Motor neuron (in vitro differentiated cells): ENCODE results near the gene TAF5L. TPM values are rescaled to one million over a fixed set of nuclear protein-coding genes. Genes with fewer than 3 reads are reported as not detected.
"Not testable (repeated sequence)": the region's sequence is repeated elsewhere in the genome, so short reads cannot be mapped to it uniquely, and the experiment has no call there.

Experiments used
- ATAC-seq, 8 experiments: fragments of 200-7000 bp; cut with Tn5 transposase; replicated peaks in 6 of 8; 2 replicates each; pipeline ENCODE4 v1.8.0; 2021; ENCODE audit warnings: mild to moderate bottlenecking in 8 of 8, moderate library complexity in 8 of 8
- H3K27ac ChIP-seq, 2 donors: fragments of 250-450 bp; sonication (Bioruptor Pico); 2 replicates each; pipeline ENCODE4 v1.9.0; 2021; ENCODE audit warnings: antibody characterized with exemption in 2 of 2, mild to moderate bottlenecking in 2 of 2, moderate library complexity in 1 of 2
- H3K4me1 ChIP-seq, 2 donors: fragments of 250-450 bp; sonication (Bioruptor Pico); replicated peaks in 1 of 2; 2 replicates each; pipeline ENCODE4 v1.6.1; 2021; ENCODE audit warnings: antibody characterized with exemption in 2 of 2, mild to moderate bottlenecking in 2 of 2, moderate library complexity in 1 of 2
- H3K4me3 ChIP-seq, 5 donors: fragments of 250-450 bp; sonication (Bioruptor Pico); 2 replicates each; pipeline ENCODE4 v1.9.0; 2021; ENCODE audit warnings: antibody characterized with exemption in 5 of 5, mild to moderate bottlenecking in 5 of 5, moderate library complexity in 4 of 5
- WGBS, 10 experiments: fragments of 450-650 bp; shearing (Covaris generic); methylation state at CpG; one replicate each; pipeline ENCODE4 v1.0.0; 2022; 5-methylcytosine and 5-hydroxymethylcytosine counted together
- in situ Hi-C, 9 experiments: fragments of 400-800 bp; cut with MboI; loops; one replicate each; pipeline ENCODE4 v1.15.0; 2021; ENCODE audit warnings: low sequenced_read_pairs in 9 of 9, low pct_unique_long_range_greater_than_20kb in 2 of 9; ENCODE audit not compliant: unreplicated experiment in 9 of 9
- total RNA-seq, 8 experiments: library from RNA; unstranded; fragments of 300-600 nt; gene quantifications; 2 replicates each; pipeline versions ENCODE4 v1.2.3 to v1.2.4, GENCODE V29; 2022

The TAF5L gene
- total RNA-seq, 8 experiments from 2014 or later, result 12.2 to 34.3 (median 17.9) TPM

DNA sequence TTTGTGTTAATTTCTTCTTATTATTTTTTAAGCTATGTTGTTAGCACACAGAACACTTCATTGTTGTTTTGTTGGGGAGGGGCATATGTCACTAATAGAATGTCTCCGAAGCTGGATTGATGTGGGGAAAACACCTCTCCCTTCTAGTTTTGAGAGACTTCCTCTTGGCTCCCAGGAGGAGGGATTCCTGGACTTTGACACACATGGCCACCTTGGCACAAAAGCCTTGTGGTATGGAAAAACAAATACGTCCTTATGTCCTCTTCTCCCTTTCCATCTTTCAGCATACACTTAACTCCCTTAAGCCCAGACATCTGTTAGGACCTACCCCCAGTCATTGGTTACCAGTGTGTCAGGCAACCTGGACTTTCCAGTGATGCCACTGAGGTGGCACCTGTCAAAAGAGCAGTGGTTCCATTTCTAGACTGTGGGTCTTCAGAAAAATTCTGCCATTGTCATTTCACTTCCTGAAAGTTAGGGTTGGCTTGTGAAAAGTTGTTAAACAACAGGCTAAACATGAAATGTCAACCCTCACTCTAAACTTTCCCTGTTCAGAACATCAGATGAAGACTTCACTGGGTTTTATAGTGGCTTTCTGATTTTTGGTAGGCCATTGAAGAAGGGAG lies 54.9 kb downstream of the TAF5L start:
- Histone ChIP-seq H3K4me3 (no peak overlapping the region), H3K27ac (no peak overlapping the region), H3K4me1 (no peaks in the 10 kb centered on the region)
- ATAC-seq, result no peak
- in situ Hi-C loops, result no loop called here
- WGBS, 10 experiments, result 0 to 83% (median 67%) methylated on average over 1 to 2 of the region's 2 CpGs; no CpG with 5 or more reads in 3 of the 10 experiments

DNA sequence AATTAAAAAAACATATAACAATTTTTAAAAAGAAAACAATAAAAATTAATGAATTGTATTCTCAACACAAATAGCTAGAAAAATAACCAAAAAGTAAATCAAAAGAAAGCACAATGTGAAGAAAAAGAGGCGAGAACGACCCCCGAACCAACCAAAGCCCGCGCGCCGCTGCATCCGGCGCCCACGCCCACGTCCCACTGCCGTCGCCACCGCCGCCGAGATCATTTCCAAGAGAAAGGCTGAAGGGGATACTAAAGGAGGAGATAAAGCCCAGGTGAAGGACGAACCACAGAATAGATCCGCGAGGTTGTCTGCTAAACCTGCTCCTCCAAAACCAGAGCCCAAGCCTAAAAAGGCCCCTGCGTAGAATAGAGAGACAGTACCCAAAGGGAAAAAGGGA lies 55.6 kb downstream of the TAF5L start:
- in situ Hi-C loops, result no loop called here
- no peak overlapping the region for H3K4me3 ChIP-seq
- no peaks in the 10 kb centered on the region for H3K4me1 ChIP-seq
- 27 to 94% (median 88%) methylated on average over 5 to 20 of the region's 20 CpGs; no CpG with 5 or more reads in 2 of the 10 experiments for WGBS, 10 experiments
- H3K27ac ChIP-seq, result no peak overlapping the region
- no peak for ATAC-seq

GRCh38 chr1:229567109-229567868 lies 58.6 kb downstream of the TAF5L start:
- in situ Hi-C loops, result no loop called here
- Histone ChIP-seq H3K4me3 (no peak overlapping the region), H3K27ac (no peak overlapping the region), H3K4me1 (no peaks in the 10 kb centered on the region)
- ATAC-seq, result no peak
- WGBS, 10 experiments, result 71 to 94% (median 86%) methylated on average over 2 to 13 of the region's 13 CpGs

GRCh38 chr1:229563701-229564100 lies 62.2 kb downstream of the TAF5L start:
- Histone ChIP-seq H3K27ac (no peak overlapping the region), H3K4me3 (no peak overlapping the region), H3K4me1 (peaks cover 3 to 4% of the 10 kb centered on the region in 2 donors)
- ATAC-seq, result no peak
- 47 to 100% (median 75%) methylated on average over 1 to 5 of the region's 5 CpGs for WGBS, 10 experiments
- in situ Hi-C loops, result no loop called here

DNA sequence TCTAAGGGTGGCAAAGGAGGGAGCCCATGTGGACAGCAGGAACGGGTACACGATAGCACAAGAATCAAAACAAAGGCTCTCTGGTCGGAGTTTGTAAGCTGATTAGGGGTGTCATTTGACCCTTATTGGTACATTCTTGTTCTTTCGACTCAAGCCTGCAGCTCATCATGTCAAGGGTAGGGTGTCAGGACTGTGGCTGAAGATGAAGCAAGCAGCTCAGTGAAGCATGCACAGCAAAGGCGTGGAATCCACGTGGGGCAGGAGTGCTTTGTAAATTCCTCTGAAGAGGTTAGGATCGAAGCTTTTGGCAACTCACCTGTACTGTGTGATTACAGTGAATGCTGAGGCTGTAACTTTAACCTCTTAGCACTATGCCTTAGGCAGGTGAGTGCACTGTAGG lies 62.7 kb downstream of the TAF5L start:
- 0 to 69% (median 50%) methylated on average over 1 to 7 of the region's 7 CpGs; no CpG with 5 or more reads in 2 of the 10 experiments for WGBS, 10 experiments
- Histone ChIP-seq H3K4me3 (no peak overlapping the region), H3K27ac (no peak overlapping the region), H3K4me1 (peaks cover 3 to 4% of the 10 kb centered on the region in 2 donors)
- in situ Hi-C loops, result no loop called here
- ATAC-seq, result no peak

- Histone ChIP-seq H3K4me1 (peaks cover 3 to 4% of the 10 kb centered on the region in 2 donors), H3K4me3 (no peak overlapping the region), H3K27ac (no peak overlapping the region)
- ATAC-seq, result no peak
- in situ Hi-C loops, result no loop called here
- WGBS, 10 experiments, result 38 to 87% (median 65%) methylated on average over 1 to 3 of the region's 3 CpGs; no CpG with 5 or more reads in 2 of the 10 experiments
These were observed 63.2 kb downstream of the TAF5L start for GRCh38 chr1:229562686-229563085.

- ATAC-seq, result no peak
- 13 to 95% (median 75%) methylated on average over 1 to 2 of the region's 5 CpGs; no CpG with 5 or more reads in 3 of the 10 experiments for WGBS, 10 experiments
- no peak overlapping the region for H3K27ac ChIP-seq
- H3K4me1 ChIP-seq, result peaks cover 17 to 18% of the 10 kb centered on the region in 2 donors
- no peak overlapping the region for H3K4me3 ChIP-seq
- in situ Hi-C loops, result no loop called here
These were observed 64.8 kb downstream of the TAF5L start for GRCh38 chr1:229561141-229561540.

- in situ Hi-C loops, H3K4me3 ChIP-seq, H3K27ac ChIP-seq, ATAC-seq: not testable (repeated sequence)
- peaks cover 23 to 25% of the 10 kb centered on the region in 2 donors for H3K4me1 ChIP-seq
- 94 to 100% (median 96%) methylated on average over 1 to 14 of the region's 15 CpGs; no CpG with 5 or more reads in 1 of the 10 experiments for WGBS, 10 experiments
These were observed 65.8 kb downstream of the TAF5L start for GRCh38 chr1:229560124-229560523.

GRCh38 chr1:229559336-229559801 lies 66.6 kb downstream of the TAF5L start:
- whole genome bisulfite sequencing, 10 experiments, result 4 to 92% (median 69%) methylated on average over 3 to 14 of the region's 20 CpGs; no CpG with 5 or more reads in 2 of the 10 experiments
- ATAC-seq, in situ Hi-C loops: not testable (repeated sequence)
- H3K4me1 ChIP-seq, result peaks cover 27 to 28% of the 10 kb centered on the region in 2 donors
- H3K27ac ChIP-seq, result peak overlapping the region; percentile 4 to 8
- H3K4me3 ChIP-seq, result peak overlapping the region; percentile 66 to 88 (median 70)

- H3K27ac ChIP-seq, result peak within 1 kb of the TSS; percentile 78 to 84
- WGBS, 10 experiments, result 0% methylated on average over 17 of the region's 109 CpGs; no CpG with 5 or more reads in 9 of the 10 experiments
- peaks cover 27 to 28% of the 10 kb centered on the region in 2 donors for H3K4me1 ChIP-seq
- peak within 1 kb of the TSS; percentile 66 to 88 (median 70) for H3K4me3 ChIP-seq
- in situ Hi-C loops, result no loop called here
- peak; percentile 79 to 90 (median 88) for ATAC-seq
These were observed 67.2 kb downstream of the TAF5L start, which contains the start of gene ABCB10 for GRCh38 chr1:229558460-229559335. TSS of gene ABCB10 (minus strand) at chr1:229558707. CDS start at chr1:229558652, 55 bp downstream.

DNA sequence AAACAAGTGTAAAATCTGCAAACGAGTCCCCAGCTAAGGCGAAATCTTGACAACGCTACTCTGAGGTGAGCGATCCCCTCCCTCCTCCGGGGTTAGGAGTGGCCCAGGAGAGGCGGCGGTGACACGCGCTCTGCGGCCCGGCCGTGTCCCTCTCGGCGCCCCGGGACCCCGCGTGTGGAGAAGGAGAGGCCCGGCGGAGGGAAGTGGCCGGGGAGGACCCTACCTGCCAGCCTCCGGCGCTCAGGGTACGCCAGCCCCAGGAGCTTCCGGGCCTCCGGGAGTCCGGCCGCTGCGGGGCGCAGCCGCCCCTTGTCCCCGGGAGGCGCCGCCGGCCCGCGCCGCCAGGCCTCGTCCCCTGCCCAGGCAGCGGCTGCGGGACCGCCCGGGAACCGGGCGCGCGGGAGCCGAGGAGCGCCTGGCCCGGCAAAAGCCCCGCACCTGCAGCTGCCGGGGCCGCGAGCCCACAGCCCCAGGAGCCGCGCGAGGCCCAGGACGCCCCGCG lies 68.0 kb downstream of the TAF5L start:
- ATAC-seq, result peak; percentile 4 to 13 (median 10)
- Histone ChIP-seq H3K4me3 (peak overlapping the region; percentile 66 to 88 (median 70)), H3K27ac (peak overlapping the region; percentile 78 to 84), H3K4me1 (peaks cover 27 to 28% of the 10 kb centered on the region in 2 donors)
- 0% methylated on average over 1 to 16 of the region's 59 CpGs; no CpG with 5 or more reads in 4 of the 10 experiments for WGBS, 10 experiments
- in situ Hi-C loops, result no loop called here

DNA sequence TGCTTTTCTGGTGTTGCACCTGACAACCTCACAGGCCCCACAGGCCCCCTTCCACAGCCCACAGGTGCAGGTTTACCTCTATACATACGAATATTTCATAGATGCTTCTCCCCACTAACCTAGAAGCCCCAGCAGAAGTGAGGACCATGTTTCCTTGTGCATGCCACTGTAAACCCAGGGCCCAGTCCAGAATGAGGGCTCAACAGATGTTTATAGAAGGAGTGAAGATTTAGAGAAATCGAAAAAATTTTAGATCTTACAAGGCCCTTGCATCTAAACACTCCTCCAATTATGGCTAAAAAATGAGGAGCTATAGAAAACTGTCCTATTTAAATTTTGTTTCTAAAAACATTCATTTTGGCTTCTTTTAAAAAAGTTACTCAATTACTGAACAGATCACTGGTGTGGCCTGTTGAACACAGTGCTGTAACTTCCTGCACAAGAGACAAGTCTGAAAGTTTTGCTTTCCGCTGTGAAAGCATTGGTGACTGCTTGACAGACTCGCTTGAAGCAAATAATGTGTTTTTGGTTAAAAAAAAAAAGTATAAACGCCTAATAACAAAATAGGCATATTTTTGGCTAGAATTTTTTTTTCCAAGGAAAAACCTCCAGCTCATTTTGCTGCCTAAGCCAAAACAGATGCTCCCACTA lies 68.6 kb downstream of the TAF5L start:
- ATAC-seq, result no peak
- H3K4me3 ChIP-seq, result peak overlapping the region; percentile 66 to 88 (median 70)
- H3K4me1 ChIP-seq, result peaks cover 28 to 33% of the 10 kb centered on the region in 2 donors
- 0 to 43% (median 26%) methylated on average over 1 to 5 of the region's 5 CpGs; no CpG with 5 or more reads in 1 of the 10 experiments for WGBS, 10 experiments
- H3K27ac ChIP-seq, result no peak overlapping the region
- in situ Hi-C loops, result no loop called here
